SK-N-MC (cell line): Measurements from ENCODE around the gene GCK.

Experiments
- EZH2 ChIP-seq: fragments of 200-600 bp; sonication (generic); IDR thresholded peaks from one replicate; pipeline ENCODE4 v1.6.1; 2017; ENCODE audit warnings: antibody characterized with exemption
- POLR2AphosphoS5 ChIP-seq: IDR thresholded peaks from 2 replicates; pipeline ENCODE4 v1.6.1; 2012; ENCODE audit warnings: mild to moderate bottlenecking, low read depth, low read length, borderline replicate concordance

GRCh38 chr7:44122529-44122928, 66.7 kb downstream of the GCK start:
- TF ChIP-seq EZH2 (no peak), POLR2AphosphoS5 (no peak; the same call in 1 of the 2 replicates)
